Liver (tissue), 9 donors: ENCODE results near the gene SULT1A3. TPM values are rescaled to one million over a fixed set of nuclear protein-coding genes. Genes with fewer than 3 reads are reported as not detected.

Experiments
- DNase-seq: peaks from one replicate; pipeline ENCODE4 v3.0.0-alpha.2; 2017; ENCODE audit warnings: low spot score
- H3K27ac ChIP-seq, 2 donors: one replicate each; pipeline ENCODE4 v1.7.0; 2013; ENCODE audit warnings: inconsistent platforms in 2 of 2, low read length in 2 of 2, control low read depth in 1 of 2, low read depth in 1 of 2, mild to moderate bottlenecking in 1 of 2
- H3K27me3 ChIP-seq, 4 donors: one replicate each; pipeline versions ENCODE4 v1.6.1 to v1.7.0; 2013; ENCODE audit warnings: low read length in 3 of 4, inconsistent platforms in 1 of 4, mild to moderate bottlenecking in 1 of 4, moderate library complexity in 1 of 4; ENCODE audit not compliant: control insufficient read depth in 4 of 4, insufficient read depth in 4 of 4
- H3K36me3 ChIP-seq, 4 donors: one replicate each; pipeline versions ENCODE4 v1.6.1 to v1.7.0; 2013; ENCODE audit warnings: low read length in 3 of 4, mild to moderate bottlenecking in 3 of 4, low read depth in 1 of 4, moderate library complexity in 1 of 4; ENCODE audit not compliant: control insufficient read depth in 4 of 4, insufficient read depth in 3 of 4
- H3K4me1 ChIP-seq, 4 donors: one replicate each; pipeline versions ENCODE4 v1.6.1 to v1.7.0; 2013; ENCODE audit warnings: low read length in 3 of 4, mild to moderate bottlenecking in 3 of 4, moderate library complexity in 1 of 4; ENCODE audit not compliant: control insufficient read depth in 4 of 4, insufficient read depth in 4 of 4
- H3K4me3 ChIP-seq, 3 donors: one replicate each; pipeline versions ENCODE4 v1.6.1 to v1.7.0; 2013; ENCODE audit warnings: low read length in 3 of 3, control low read depth in 1 of 3, low read depth in 1 of 3, mild to moderate bottlenecking in 1 of 3
- H3K9ac ChIP-seq, 2 donors: one replicate each; pipeline ENCODE4 v1.7.0; 2013; ENCODE audit warnings: low read length in 2 of 2, mild to moderate bottlenecking in 2 of 2, moderate library complexity in 2 of 2, control low read depth in 1 of 2, low read depth in 1 of 2
- H3K9me3 ChIP-seq, 4 donors: one replicate each; pipeline versions ENCODE4 v1.6.1 to v1.7.0; 2013; ENCODE audit warnings: low read length in 3 of 4; ENCODE audit not compliant: control insufficient read depth in 4 of 4
- EGR1 ChIP-seq, 2 donors: IDR thresholded peaks; 2 replicates each; pipeline ENCODE4 v1.6.1; 2016 to 2018; ENCODE audit warnings: antibody characterized with exemption in 2 of 2, low read depth in 2 of 2
- FOXA1 ChIP-seq: IDR thresholded peaks from 2 replicates; pipeline ENCODE4 v1.6.1; 2016; ENCODE audit warnings: antibody characterized with exemption
- FOXA2 ChIP-seq: IDR thresholded peaks from 2 replicates; pipeline ENCODE4 v1.6.1; 2016; ENCODE audit warnings: antibody characterized with exemption
- GABPA ChIP-seq, 2 donors: IDR thresholded peaks in 1 of 2; conservative IDR thresholded peaks in 1 of 2; 2 replicates each; pipeline ENCODE4 v1.6.1; 2016; ENCODE audit warnings: antibody characterized with exemption in 2 of 2, mild to moderate bottlenecking in 1 of 2, moderate library complexity in 1 of 2
- JUND ChIP-seq, 2 donors: IDR thresholded peaks; 2 replicates each; pipeline ENCODE4 v1.6.1; 2016; ENCODE audit warnings: antibody characterized with exemption in 2 of 2
- MAX ChIP-seq: IDR thresholded peaks from 2 replicates; pipeline ENCODE4 v1.6.1; 2016; ENCODE audit warnings: antibody characterized with exemption
- SP1 ChIP-seq: IDR thresholded peaks from 2 replicates; pipeline ENCODE4 v1.6.1; 2018; ENCODE audit warnings: antibody characterized with exemption, mild to moderate bottlenecking
- TAF1 ChIP-seq: conservative IDR thresholded peaks from 2 replicates; pipeline ENCODE4 v1.6.1; 2016; ENCODE audit warnings: antibody characterized with exemption, mild to moderate bottlenecking
- YY1 ChIP-seq: IDR thresholded peaks from 2 replicates; pipeline ENCODE4 v1.6.1; 2016; ENCODE audit warnings: antibody characterized with exemption, mild to moderate bottlenecking
- WGBS: extraction: QIAGEN DNeasy Blood & Tissue Kit; methylation state at CpG from one replicate; pipeline ENCODE4 v1.1.7; 2013; 5-methylcytosine and 5-hydroxymethylcytosine counted together
- polyA plus RNA-seq, 2 donors: library from polyadenylated mRNA; stranded (reverse) in 1 of 2; unstranded in 1 of 2; fragments of 200-250 nt in 1 of 2; fragments of >200 nt in 1 of 2; fragmentation: Nextera tagmentation in 1 of 2; extraction: Ambion mirVana in 1 of 2; gene quantifications; one replicate each; pipeline versions ENCODE4 v1.2.1 to v1.2.3, GENCODE V29; 2013 to 2015
- total RNA-seq, 2 donors: library from RNA; depleted of rRNA; stranded (reverse); fragments of >200 nt; gene quantifications; one replicate each; pipeline ENCODE4 v1.2.3, GENCODE V29; 2014
- TF ChIP-seq, protein P1 (sequence below): fragments of 150-350 bp; IDR thresholded peaks from 2 replicates; pipeline ENCODE4 v1.5.1; 2017; ENCODE audit warnings: improper control_type of control experiment, low read depth, low read length; ENCODE audit not compliant: missing input control
- TF ChIP-seq, protein P2 (sequence below): IDR thresholded peaks from 2 replicates; pipeline ENCODE4 v1.6.1; 2016; ENCODE audit warnings: antibody characterized with exemption, mild to moderate bottlenecking
- TF ChIP-seq, protein P3 (sequence below): IDR thresholded peaks from 2 replicates; pipeline ENCODE4 v1.6.1; 2016; ENCODE audit warnings: antibody characterized with exemption
- TF ChIP-seq, protein P4 (sequence below): IDR thresholded peaks from 2 replicates; pipeline ENCODE4 v1.6.1; 2016; ENCODE audit warnings: antibody characterized with exemption
- donor health status: healthy.
- donor health status: healthy.
- donor health status: healthy.
- donor health status: healthy.
- donor health status: healthy.

SULT1A3 gene
- total and polyA plus RNA-seq, 4 donors = 2.8 to 13.8 (median 11.0) TPM

- TF ChIP-seq, protein P1, sequence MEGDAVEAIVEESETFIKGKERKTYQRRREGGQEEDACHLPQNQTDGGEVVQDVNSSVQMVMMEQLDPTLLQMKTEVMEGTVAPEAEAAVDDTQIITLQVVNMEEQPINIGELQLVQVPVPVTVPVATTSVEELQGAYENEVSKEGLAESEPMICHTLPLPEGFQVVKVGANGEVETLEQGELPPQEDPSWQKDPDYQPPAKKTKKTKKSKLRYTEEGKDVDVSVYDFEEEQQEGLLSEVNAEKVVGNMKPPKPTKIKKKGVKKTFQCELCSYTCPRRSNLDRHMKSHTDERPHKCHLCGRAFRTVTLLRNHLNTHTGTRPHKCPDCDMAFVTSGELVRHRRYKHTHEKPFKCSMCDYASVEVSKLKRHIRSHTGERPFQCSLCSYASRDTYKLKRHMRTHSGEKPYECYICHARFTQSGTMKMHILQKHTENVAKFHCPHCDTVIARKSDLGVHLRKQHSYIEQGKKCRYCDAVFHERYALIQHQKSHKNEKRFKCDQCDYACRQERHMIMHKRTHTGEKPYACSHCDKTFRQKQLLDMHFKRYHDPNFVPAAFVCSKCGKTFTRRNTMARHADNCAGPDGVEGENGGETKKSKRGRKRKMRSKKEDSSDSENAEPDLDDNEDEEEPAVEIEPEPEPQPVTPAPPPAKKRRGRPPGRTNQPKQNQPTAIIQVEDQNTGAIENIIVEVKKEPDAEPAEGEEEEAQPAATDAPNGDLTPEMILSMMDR = no peak
Measured at GRCh38 chr16:30183233-30184095, 15.6 kb upstream of the SULT1A3 start, which contains the start of gene CORO1A (continued).

GRCh38 chr16:30184096-30184890 is 14.8 kb upstream of the SULT1A3 start:
- Histone ChIP-seq H3K27me3 (no peaks in the 10 kb centered on the region), H3K36me3 (peaks cover 0 to 2% (median 0%) of the 10 kb centered on the region in 4 donors), H3K9me3 (no peaks in the 10 kb centered on the region), H3K9ac (peak overlapping the region; percentile 39 to 56), H3K27ac (peak overlapping the region; percentile 62 to 67), H3K4me3 (peak overlapping the region; percentile 10 to 66 (median 41)), H3K4me1 (peaks cover 0 to 18% (median 2%) of the 10 kb centered on the region in 4 donors)
- TF ChIP-seq GABPA (IDR thresholded peaks at IDR 0.05 in 1 of 2, conservative IDR thresholded peaks at IDR 0.05 in 1 of 2) = no peak
- TF ChIP-seq MAX = no peak
- TF ChIP-seq, protein P2, sequence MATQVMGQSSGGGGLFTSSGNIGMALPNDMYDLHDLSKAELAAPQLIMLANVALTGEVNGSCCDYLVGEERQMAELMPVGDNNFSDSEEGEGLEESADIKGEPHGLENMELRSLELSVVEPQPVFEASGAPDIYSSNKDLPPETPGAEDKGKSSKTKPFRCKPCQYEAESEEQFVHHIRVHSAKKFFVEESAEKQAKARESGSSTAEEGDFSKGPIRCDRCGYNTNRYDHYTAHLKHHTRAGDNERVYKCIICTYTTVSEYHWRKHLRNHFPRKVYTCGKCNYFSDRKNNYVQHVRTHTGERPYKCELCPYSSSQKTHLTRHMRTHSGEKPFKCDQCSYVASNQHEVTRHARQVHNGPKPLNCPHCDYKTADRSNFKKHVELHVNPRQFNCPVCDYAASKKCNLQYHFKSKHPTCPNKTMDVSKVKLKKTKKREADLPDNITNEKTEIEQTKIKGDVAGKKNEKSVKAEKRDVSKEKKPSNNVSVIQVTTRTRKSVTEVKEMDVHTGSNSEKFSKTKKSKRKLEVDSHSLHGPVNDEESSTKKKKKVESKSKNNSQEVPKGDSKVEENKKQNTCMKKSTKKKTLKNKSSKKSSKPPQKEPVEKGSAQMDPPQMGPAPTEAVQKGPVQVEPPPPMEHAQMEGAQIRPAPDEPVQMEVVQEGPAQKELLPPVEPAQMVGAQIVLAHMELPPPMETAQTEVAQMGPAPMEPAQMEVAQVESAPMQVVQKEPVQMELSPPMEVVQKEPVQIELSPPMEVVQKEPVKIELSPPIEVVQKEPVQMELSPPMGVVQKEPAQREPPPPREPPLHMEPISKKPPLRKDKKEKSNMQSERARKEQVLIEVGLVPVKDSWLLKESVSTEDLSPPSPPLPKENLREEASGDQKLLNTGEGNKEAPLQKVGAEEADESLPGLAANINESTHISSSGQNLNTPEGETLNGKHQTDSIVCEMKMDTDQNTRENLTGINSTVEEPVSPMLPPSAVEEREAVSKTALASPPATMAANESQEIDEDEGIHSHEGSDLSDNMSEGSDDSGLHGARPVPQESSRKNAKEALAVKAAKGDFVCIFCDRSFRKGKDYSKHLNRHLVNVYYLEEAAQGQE = no peak
- TF ChIP-seq, protein P3, sequence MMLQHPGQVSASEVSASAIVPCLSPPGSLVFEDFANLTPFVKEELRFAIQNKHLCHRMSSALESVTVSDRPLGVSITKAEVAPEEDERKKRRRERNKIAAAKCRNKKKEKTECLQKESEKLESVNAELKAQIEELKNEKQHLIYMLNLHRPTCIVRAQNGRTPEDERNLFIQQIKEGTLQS = no peak
- TF ChIP-seq FOXA1 = no peak
- 51% methylated on average over 24 of the region's 24 CpGs for WGBS
- no peak for DNase-seq

- Histone ChIP-seq H3K4me1 (peaks cover 0 to 18% (median 2%) of the 10 kb centered on the region in 4 donors), H3K27me3 (no peaks in the 10 kb centered on the region)
Measured at GRCh38 chr16:30184891-30185682, 14.0 kb upstream of the SULT1A3 start.

More at GRCh38 chr16:30184891-30185682, 14.0 kb upstream of the SULT1A3 start:
- H3K9ac ChIP-seq = peak overlapping the region; percentile 39 to 56
- TF ChIP-seq JUND (IDR thresholded peaks at IDR 0.05) (no peak), EGR1 (IDR thresholded peaks at IDR 0.05; ENCODE audit: low read depth in 2 of 2) (no peak), FOXA2 (no peak), SP1 (no peak), FOXA1 (no peak), TAF1 (no peak), YY1 (no peak), MAX (no peak)
- TF ChIP-seq, protein P4, sequence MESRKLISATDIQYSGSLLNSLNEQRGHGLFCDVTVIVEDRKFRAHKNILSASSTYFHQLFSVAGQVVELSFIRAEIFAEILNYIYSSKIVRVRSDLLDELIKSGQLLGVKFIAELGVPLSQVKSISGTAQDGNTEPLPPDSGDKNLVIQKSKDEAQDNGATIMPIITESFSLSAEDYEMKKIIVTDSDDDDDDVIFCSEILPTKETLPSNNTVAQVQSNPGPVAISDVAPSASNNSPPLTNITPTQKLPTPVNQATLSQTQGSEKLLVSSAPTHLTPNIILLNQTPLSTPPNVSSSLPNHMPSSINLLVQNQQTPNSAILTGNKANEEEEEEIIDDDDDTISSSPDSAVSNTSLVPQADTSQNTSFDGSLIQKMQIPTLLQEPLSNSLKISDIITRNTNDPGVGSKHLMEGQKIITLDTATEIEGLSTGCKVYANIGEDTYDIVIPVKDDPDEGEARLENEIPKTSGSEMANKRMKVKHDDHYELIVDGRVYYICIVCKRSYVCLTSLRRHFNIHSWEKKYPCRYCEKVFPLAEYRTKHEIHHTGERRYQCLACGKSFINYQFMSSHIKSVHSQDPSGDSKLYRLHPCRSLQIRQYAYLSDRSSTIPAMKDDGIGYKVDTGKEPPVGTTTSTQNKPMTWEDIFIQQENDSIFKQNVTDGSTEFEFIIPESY = no peak
- TF ChIP-seq, protein P3 = no peak
- no peak for DNase-seq
- no peaks in the 10 kb centered on the region for H3K9me3 ChIP-seq
- peak overlapping the region; percentile 62 to 67 for H3K27ac ChIP-seq
- peak overlapping the region; percentile 10 to 66 (median 41) for H3K4me3 ChIP-seq
- H3K36me3 ChIP-seq = peaks cover 0 to 2% (median 0%) of the 10 kb centered on the region in 4 donors
- 81% methylated on average over 13 of the region's 13 CpGs for WGBS
